Ishikawa (cell line): Measurements from ENCODE around the gene DCC.

Experiments
- CEBPB ChIP-seq: IDR thresholded peaks from 2 replicates; pipeline ENCODE4 v1.6.1; 2012
- CREB1 ChIP-seq: IDR thresholded peaks from 2 replicates; pipeline ENCODE4 v1.6.1; 2012; ENCODE audit warnings: low read depth
- EGR1 ChIP-seq: IDR thresholded peaks from 2 replicates; pipeline ENCODE4 v1.6.1; 2012
- EP300 ChIP-seq: IDR thresholded peaks from 2 replicates; pipeline ENCODE4 v1.6.1; 2012; ENCODE audit warnings: borderline replicate concordance
- FOXM1 ChIP-seq: IDR thresholded peaks from 2 replicates; pipeline ENCODE4 v1.6.1; 2012; ENCODE audit warnings: low read depth, borderline replicate concordance
- NFIC ChIP-seq: IDR thresholded peaks from 2 replicates; pipeline ENCODE4 v1.6.1; 2012
- RAD21 ChIP-seq: IDR thresholded peaks from 2 replicates; pipeline ENCODE4 v1.6.1; 2012; ENCODE audit warnings: low read depth
- TAF1 ChIP-seq: IDR thresholded peaks from 2 replicates; pipeline ENCODE4 v1.6.1; 2012; ENCODE audit warnings: low read depth, mild to moderate bottlenecking
- TCF12 ChIP-seq: IDR thresholded peaks from 2 replicates; pipeline ENCODE4 v1.6.1; 2012; ENCODE audit warnings: low read depth
- TEAD4 ChIP-seq: IDR thresholded peaks from 2 replicates; pipeline ENCODE4 v1.6.1; 2012
- USF1 ChIP-seq: IDR thresholded peaks from 2 replicates; pipeline ENCODE4 v1.6.1; 2012
- YY1 ChIP-seq: IDR thresholded peaks from 2 replicates; pipeline ENCODE4 v1.6.1; 2012; ENCODE audit warnings: low read depth
- ZBTB7A ChIP-seq: IDR thresholded peaks from 2 replicates; pipeline ENCODE4 v1.6.1; 2012; ENCODE audit warnings: low read depth
- TF ChIP-seq, protein P1 (sequence below): IDR thresholded peaks from 2 replicates; pipeline ENCODE4 v1.6.1; 2012; ENCODE audit warnings: low read depth, mild to moderate bottlenecking
- TF ChIP-seq, protein P2 (sequence below): IDR thresholded peaks from 2 replicates; pipeline ENCODE4 v1.6.1; 2012

The DCC gene

GRCh38 chr18:52701219-52701935, 361.4 kb downstream of the DCC start:
- TF ChIP-seq RAD21 (no peak), TCF12 (no peak)
- TF ChIP-seq, protein P1, sequence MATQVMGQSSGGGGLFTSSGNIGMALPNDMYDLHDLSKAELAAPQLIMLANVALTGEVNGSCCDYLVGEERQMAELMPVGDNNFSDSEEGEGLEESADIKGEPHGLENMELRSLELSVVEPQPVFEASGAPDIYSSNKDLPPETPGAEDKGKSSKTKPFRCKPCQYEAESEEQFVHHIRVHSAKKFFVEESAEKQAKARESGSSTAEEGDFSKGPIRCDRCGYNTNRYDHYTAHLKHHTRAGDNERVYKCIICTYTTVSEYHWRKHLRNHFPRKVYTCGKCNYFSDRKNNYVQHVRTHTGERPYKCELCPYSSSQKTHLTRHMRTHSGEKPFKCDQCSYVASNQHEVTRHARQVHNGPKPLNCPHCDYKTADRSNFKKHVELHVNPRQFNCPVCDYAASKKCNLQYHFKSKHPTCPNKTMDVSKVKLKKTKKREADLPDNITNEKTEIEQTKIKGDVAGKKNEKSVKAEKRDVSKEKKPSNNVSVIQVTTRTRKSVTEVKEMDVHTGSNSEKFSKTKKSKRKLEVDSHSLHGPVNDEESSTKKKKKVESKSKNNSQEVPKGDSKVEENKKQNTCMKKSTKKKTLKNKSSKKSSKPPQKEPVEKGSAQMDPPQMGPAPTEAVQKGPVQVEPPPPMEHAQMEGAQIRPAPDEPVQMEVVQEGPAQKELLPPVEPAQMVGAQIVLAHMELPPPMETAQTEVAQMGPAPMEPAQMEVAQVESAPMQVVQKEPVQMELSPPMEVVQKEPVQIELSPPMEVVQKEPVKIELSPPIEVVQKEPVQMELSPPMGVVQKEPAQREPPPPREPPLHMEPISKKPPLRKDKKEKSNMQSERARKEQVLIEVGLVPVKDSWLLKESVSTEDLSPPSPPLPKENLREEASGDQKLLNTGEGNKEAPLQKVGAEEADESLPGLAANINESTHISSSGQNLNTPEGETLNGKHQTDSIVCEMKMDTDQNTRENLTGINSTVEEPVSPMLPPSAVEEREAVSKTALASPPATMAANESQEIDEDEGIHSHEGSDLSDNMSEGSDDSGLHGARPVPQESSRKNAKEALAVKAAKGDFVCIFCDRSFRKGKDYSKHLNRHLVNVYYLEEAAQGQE = no peak

DNA sequence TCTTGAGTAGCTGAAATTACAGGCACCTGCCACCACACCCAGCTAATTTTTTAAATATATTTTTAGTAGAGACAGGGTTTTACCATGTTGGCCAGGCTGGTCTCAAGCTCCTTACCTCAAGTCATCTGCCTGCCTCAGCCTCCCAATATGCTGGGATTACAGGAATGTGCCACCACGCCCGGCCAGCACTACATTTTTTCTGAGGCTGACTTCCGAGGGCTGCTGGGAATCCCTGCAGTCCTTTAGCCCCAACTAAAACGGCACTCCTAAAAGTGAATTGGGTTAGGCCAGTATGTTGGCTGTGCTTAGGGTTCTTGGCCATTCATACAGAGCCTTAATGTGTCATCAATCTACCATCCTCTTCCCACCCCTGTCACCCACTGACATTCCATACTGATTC, 375.4 kb downstream of the DCC start:
- TF ChIP-seq, protein P1 = no peak
- TF ChIP-seq TEAD4 (no peak), TCF12 (no peak), EGR1 (no peak), TAF1 (no peak), RAD21 (no peak)
- TF ChIP-seq, protein P2, sequence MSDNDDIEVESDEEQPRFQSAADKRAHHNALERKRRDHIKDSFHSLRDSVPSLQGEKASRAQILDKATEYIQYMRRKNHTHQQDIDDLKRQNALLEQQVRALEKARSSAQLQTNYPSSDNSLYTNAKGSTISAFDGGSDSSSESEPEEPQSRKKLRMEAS = no peak

DNA sequence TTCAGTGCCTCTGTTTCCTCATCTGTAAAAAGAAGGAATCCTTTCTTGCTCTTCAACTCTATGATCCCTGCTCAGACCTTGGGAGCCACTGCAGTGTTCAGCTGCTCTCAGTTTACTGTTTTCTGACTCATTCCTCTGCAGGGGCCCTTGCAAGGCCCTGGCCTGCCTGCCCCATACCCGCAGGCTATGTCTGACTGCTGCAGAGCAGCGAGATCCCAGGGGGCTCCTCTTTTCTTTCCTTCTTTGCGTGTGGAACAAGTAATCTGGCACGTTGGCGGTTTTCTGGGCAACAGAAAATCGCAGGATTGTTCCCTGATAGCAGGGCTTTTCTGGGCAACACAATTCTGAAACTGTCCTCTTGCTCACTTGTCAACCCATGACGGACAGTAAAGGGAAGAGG, 376.0 kb downstream of the DCC start:
- TF ChIP-seq EP300 (no peak), USF1 (no peak), NFIC (no peak), YY1 (no peak), EGR1 (no peak), RAD21 (no peak)
- TF ChIP-seq, protein P2 = no peak

DNA sequence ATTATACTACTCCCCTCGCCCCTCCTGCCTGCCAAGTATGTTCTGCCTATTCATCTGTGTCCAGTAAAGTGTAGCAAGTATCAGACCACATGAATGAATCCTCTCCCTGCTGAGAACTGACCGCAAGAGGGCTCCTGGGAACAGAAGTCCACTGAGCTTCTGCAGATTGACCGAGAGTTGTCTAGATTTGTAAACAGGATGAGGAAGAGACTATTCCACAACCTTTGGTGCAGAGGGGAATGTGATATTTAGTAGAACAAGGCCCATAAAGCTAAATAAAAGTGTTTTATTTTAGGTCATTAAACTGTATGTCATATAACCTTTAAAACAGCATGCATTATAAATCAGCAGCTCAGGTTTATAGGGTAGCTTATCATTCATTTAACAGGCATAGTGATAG, 377.0 kb downstream of the DCC start:
- TF ChIP-seq CREB1 (no peak), ZBTB7A (no peak), CEBPB (no peak), EGR1 (no peak), NFIC (no peak), TAF1 (no peak)

- no peak for TF ChIP-seq EGR1
- TF ChIP-seq FOXM1 = no peak
- TF ChIP-seq TAF1 = no peak
- no peak for TF ChIP-seq TEAD4
- no peak for TF ChIP-seq YY1
- TF ChIP-seq NFIC = no peak
- TF ChIP-seq RAD21 = no peak
- no peak for TF ChIP-seq USF1
- TF ChIP-seq EP300 = no peak
- TF ChIP-seq TCF12 = no peak
- TF ChIP-seq CREB1 = no peak
- no peak for TF ChIP-seq ZBTB7A
- TF ChIP-seq CEBPB = no peak
Observed at GRCh38 chr18:52722904-52723303, 382.9 kb downstream of the DCC start.

GRCh38 chr18:52723550-52723970, 383.6 kb downstream of the DCC start:
- no peak for TF ChIP-seq EGR1
- no peak for TF ChIP-seq FOXM1
- TF ChIP-seq TAF1 = no peak
- TF ChIP-seq USF1 = no peak
- TF ChIP-seq EP300 = no peak
- no peak for TF ChIP-seq NFIC
- TF ChIP-seq TEAD4 = no peak
- TF ChIP-seq, protein P1 = no peak
- TF ChIP-seq CREB1 = no peak
